ES-I3 (cell line): ENCODE results near the gene OAT.

Experiments
- H3K36me3 ChIP-seq: 2 replicates; pipeline ENCODE4 v1.6.1; 2013; ENCODE audit warnings: mild to moderate bottlenecking, low read length, control low read depth, moderate library complexity; ENCODE audit not compliant: insufficient read depth
- H3K4me1 ChIP-seq: 2 replicates; pipeline ENCODE4 v1.6.1; 2013; ENCODE audit warnings: mild to moderate bottlenecking, control low read depth, low read length; ENCODE audit not compliant: insufficient read depth
- H3K9ac ChIP-seq: 2 replicates; pipeline ENCODE4 v1.6.1; 2013; ENCODE audit warnings: low read depth, mild to moderate bottlenecking, low read length, moderate library complexity
- H3K9me3 ChIP-seq: 2 replicates; pipeline ENCODE4 v1.6.1; 2013; ENCODE audit warnings: mild to moderate bottlenecking, low read length, moderate library complexity; ENCODE audit not compliant: control insufficient read depth, insufficient read depth

The OAT gene

GRCh38 chr10:124353091-124353815, 65.5 kb downstream of the OAT start:
- no peaks in the 10 kb centered on the region for H3K36me3 ChIP-seq

GRCh38 chr10:124351481-124352220, 67.1 kb downstream of the OAT start:
- no peaks in the 10 kb centered on the region for H3K36me3 ChIP-seq
- no peaks in the 10 kb centered on the region for H3K9me3 ChIP-seq
- H3K9ac ChIP-seq, result no peak overlapping the region
- H3K4me1 ChIP-seq, result no peaks in the 10 kb centered on the region

More at GRCh38 chr10:124353091-124353815, 65.5 kb downstream of the OAT start:
- no peaks in the 10 kb centered on the region for H3K9me3 ChIP-seq
- H3K9ac ChIP-seq, result no peak overlapping the region
- no peaks in the 10 kb centered on the region for H3K4me1 ChIP-seq

GRCh38 chr10:124350806-124351205, 67.9 kb downstream of the OAT start:
- no peaks in the 10 kb centered on the region for H3K4me1 ChIP-seq
- no peaks in the 10 kb centered on the region for H3K36me3 ChIP-seq
- no peak overlapping the region for H3K9ac ChIP-seq
- H3K9me3 ChIP-seq, result no peaks in the 10 kb centered on the region

- no peaks in the 10 kb centered on the region for H3K36me3 ChIP-seq
- no peak overlapping the region for H3K9ac ChIP-seq
- no peaks in the 10 kb centered on the region for H3K4me1 ChIP-seq
Observed at GRCh38 chr10:124349996-124350280, 68.8 kb downstream of the OAT start.

GRCh38 chr10:124349231-124349995, 69.3 kb downstream of the OAT start:
- Histone ChIP-seq H3K4me1 (no peaks in the 10 kb centered on the region), H3K9me3 (no peaks in the 10 kb centered on the region), H3K9ac (no peak overlapping the region), H3K36me3 (no peaks in the 10 kb centered on the region)

More at GRCh38 chr10:124349996-124350280, 68.8 kb downstream of the OAT start:
- no peaks in the 10 kb centered on the region for H3K9me3 ChIP-seq

GRCh38 chr10:124348801-124349200, 69.9 kb downstream of the OAT start:
- Histone ChIP-seq H3K4me1 (no peaks in the 10 kb centered on the region), H3K9me3 (no peaks in the 10 kb centered on the region), H3K9ac (no peak overlapping the region), H3K36me3 (no peaks in the 10 kb centered on the region)

GRCh38 chr10:124347956-124348355, 70.8 kb downstream of the OAT start:
- Histone ChIP-seq H3K4me1 (no peaks in the 10 kb centered on the region), H3K9me3 (no peaks in the 10 kb centered on the region), H3K9ac (no peak overlapping the region), H3K36me3 (no peaks in the 10 kb centered on the region)
